ENCODE results near the gene NAA35.
"Not testable (repeated sequence)": the region's sequence is repeated elsewhere in the genome, so short reads cannot be mapped to it uniquely, and the experiment has no call there.

The NAA35 gene

DNA sequence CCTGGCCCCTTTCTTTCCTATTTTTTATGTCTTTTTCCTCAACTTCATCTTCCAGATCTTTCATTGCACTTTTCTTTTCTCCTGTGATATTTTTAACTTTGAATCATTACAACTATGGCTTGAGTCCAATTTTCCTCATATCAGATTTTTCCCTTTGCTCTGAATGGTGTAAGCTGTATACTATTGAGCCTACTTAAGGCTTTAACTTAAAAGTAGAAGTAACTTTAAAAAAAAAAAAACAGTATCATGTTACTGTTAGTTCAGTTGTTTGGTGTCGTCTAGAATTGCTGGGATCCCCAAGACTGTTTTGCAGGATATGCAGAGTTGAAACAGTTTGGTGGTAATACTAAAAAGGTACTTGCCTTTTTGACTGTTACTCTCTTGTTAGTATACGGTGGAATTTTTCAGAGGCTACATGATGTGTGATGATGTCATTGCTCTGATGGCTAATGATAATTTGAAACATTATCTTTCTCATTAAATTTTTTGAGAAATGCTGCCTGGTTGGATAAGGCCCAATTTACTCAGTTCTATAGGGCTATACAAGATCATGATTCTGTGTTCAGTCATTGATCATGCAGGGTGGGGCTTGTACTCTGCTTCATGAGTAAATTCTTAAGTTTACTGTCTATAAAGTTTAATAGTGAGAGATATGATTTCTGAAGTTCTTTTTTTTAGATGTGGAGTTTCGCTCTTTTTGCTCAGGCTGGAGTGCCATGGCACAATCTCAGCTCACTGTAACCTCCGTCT is 8.8 kb downstream of the NAA35 start:
- DNase-seq: no peak

DNA sequence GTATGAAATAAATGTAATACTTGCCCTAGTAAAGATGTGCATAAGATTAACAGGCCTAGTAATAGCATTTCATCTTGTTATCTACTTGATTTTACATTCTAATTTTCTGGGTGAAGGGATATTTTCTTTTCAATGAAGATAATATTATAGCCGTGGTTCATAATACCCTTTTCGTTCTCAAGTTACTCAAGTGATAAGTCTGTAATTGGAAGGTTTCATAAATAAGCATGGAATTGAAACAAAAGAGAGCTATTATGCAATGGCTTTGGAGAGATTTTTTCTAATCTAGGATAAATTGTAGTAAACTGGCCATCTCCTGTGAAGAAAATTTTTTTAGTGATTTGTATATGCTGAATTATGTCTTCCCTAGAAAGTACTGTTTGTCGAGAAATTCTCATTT is 19.0 kb downstream of the NAA35 start:
- no peak for DNase-seq

- DNase-seq: no peak
These were observed 19.7 kb downstream of the NAA35 start for GRCh38 chr9:85960688-85961093.

- DNase-seq: no peak
These were observed 23.6 kb downstream of the NAA35 start for GRCh38 chr9:85964526-85964925.

- no peak for DNase-seq
These were observed 24.0 kb downstream of the NAA35 start for GRCh38 chr9:85964949-85965348.

DNA sequence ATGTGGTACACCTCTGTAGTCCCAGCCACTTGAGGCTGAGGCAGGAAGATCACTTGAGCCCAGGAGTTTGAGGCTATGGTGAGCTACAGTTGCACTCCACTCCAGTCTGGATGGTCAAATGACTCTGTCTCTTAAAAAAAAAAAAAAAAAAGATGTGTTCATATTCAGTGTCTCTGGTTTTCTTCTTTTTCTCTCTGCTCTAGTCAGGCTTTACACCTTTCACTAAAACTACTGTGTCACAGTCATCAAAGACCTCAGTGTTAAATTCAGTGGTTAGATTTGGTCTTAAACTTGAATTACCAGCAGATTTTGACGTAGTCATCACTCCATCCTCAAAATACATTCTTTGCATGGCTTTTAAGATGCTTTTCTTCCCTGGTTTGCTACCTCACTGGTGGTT is 28.8 kb downstream of the NAA35 start:
- no peak for DNase-seq

DNA sequence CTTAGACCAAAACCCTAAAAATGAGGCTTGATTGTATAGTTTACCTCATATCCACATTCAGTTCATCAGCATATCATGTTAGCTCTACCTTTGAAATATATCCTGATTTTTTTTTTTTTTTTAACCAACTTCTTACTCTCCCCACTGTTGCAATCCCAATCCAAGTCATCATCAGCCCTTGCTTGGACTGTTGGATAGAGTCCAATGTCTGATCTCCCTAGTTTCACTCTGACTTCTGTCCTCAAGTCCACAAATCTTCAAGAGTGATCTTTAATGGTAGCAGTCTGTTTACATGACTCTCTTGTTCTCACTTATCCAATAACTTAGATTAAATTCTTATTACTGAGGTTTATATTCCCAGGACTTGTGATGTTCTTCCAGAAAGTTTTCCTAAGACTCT is 30.8 kb downstream of the NAA35 start:
- no peak for DNase-seq

DNA sequence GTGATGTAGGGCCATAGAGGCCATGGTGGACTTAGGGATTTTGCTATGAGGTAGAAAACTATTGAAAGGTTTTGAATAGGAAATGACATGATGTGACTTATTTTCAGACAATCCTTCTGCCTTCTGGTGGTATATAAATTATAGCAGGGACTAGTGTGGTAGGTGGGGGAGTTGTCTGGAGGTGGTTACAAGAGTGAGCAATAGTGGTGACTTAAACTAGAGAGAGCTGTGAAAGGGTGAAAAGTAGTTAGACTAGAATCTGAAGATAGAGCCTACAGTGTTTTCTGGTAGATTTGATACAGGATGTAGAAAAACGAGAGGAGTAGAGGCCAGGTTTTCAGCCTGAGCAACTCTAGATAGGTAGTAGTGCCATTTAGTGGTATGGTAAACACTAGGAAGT is 32.3 kb downstream of the NAA35 start:
- no peak for DNase-seq

DNA sequence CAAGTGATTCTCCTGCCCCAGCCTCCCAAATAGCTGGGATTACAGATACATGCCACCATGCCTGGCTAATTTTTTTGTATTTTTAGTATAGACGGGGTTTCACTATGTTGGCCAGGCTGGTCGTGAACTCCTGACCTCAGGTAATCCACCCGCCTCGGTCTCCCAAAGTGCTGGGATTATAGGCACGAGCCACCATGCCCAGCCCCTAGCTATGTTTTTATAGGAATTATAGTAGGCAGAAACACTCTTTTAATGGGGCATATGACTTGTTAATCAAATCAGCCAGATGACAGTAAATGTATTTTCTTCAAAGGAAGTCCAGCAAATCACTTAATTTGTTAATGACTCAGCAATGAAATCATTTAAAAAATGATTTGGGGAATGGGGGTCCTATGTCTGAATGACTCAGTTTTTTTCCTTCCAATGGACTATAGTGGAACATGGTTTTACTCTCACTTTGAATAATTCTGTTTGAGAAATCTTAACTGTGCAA is 33.2 kb downstream of the NAA35 start:
- not testable (repeated sequence) for DNase-seq

DNA sequence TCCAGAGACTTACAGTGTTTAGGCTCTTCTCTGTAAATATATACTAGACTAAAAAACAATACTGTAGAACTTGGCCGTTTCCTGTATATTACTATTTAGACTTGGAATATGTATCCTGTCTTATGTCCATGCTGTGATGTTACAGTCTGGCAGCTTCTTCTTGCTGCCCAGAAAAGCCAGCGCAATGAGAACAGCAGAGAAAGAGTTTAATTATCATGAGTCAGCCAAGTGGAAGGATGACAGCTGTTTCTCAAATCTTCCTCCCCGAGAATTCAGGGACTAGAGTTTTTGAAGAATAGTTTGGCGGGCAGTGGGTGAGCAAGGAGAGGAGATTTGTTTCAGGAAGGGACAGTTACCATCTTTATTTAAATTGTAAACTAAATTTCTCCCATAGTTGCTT is 37.5 kb downstream of the NAA35 start:
- peak; percentile 17 for DNase-seq

DNA sequence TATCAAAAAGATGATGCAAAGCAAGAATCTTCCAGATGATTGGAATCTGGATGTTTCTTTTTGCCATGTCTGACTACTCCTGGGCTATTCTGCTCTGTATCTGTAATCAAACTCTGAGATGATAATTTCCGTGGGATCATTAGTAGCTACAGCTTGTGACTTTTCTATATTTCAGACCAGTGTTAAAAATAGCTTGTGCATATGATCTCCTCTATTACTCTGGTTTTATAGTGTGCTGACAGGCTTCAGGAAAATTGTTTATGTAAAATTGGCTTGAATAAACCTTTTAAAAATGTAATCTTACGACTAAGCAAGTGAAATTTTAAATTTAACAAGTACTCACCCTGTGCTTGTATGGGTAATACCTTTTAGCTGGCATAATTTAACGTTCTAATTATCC is 40.4 kb downstream of the NAA35 start:
- DNase-seq: no peak

- DNase-seq: no peak
These were observed 43.5 kb downstream of the NAA35 start for GRCh38 chr9:85984457-85984856.

GRCh38 chr9:85987236-85987635 is 46.3 kb downstream of the NAA35 start:
- DNase-seq: no peak

DNA sequence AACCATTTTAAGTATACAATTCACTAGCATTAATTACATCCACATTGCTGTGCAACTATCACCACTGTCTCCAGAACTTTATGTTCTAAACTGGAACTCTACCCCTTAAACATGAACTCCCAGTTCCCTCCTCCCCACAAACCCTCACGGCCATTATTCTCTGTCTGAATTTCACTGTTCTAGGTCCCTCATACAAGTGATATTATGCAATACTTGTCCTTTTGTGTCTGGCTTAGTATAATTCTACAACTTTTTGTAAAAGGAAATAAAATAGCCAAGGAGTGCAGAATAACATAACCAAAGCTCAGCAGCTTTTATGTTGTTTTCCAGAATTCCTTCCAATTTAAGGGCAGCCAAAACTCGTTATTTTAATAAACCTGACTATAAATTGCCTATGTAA is 53.2 kb downstream of the NAA35 start:
- DNase-seq: no peak

DNA sequence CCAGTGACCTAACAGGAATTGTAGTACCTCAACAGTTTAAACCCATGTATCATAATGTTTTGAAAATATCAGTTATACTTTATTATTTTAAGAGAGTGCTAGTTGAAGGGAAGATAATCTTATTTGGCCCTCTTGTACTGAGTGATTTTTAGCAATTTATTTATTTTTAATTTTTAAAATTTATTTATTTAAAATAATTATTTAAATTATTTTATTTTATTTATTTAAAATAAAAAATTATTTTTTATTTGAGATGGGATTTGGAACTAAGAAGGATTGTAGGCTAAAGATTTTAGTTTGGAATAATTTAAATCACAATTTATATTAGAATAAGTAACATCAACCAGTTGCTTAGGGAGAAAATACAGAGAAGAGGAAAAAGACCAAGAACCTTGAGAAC is 54.2 kb downstream of the NAA35 start:
- DNase-seq: no peak

DNA sequence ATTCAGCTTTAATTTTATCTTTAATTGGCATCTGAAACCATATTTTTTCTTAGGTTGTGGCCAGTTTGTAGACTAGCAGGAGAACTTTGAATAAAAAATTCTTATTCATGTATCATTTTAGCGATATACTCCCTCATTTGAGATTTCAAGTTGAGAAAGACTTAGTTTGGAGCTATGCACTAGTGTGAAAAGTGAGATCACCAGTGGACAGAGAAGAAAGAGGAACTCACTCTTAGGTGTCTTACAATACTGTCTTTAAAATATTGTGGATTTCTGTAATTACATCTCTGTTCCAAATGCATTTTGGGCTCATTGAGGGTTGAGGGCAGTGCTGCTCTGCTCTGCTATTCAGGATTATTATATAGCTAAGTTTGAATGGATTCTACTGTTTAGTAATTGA is 54.7 kb downstream of the NAA35 start:
- no peak for DNase-seq

GRCh38 chr9:86005253-86005775 is 64.4 kb downstream of the NAA35 start:
- DNase-seq: no peak

DNA sequence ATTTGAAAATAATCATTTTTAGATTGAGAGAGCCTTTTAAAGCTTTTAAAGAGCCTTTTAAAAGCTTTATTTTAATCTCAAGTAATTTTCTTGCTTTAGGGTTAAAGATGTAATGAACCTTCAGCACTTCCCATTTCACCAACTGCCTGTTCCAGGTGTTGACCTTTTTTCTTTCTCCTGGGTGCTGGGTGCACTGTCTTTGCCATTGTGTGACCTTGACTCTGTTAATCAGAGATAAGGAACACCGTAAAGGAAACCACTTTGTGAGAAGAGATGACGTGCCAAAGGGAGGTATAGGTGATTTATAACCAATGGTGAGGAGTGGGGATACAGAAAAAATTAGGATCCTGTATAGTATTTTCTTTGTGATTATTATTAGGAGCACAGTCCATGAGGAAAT is 68.2 kb downstream of the NAA35 start:
- no peak for DNase-seq

DNA sequence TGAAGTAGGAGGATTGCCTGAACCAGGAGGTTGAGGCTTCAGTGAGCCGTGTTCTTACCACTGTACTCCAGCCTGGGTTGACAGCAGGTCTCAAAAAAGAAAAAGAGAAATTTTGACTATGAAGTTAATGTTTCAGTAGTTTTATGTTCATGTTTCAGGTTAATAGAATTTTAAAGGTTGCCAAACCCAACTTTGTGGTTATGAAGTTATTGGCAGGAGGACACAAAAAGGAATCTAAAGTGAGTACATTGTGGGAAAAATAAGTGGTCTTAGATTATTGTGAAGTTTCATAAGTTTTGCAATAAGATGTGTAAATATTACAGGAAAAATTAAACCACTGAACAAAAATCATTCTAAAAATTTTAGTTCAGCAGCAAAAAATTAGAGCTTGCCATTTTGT is 79.8 kb downstream of the NAA35 start:
- DNase-seq: no peak

DNA sequence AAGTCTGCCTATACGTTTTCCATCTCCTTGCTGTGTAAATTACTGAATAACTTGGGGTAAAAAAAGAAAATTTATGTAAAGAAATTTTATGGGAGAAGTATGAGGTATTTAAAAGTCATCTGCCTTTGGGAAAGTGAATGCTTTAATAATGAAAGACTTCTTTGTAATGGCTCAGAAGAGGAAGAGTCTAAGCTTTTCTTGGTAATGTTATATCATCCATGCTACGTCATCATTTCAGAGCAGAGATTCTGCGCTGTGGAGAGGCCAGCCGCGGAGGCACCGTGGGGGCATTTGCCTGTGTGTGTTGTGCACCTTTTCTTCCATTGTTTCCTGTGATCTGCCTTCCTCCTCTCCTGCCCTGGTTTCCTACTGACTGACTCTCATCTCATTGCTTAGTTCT is 80.2 kb downstream of the NAA35 start:
- no peak for DNase-seq

GRCh38 chr9:86022687-86023266 is 81.8 kb downstream of the NAA35 start:
- DNase-seq: no peak

- no peak for DNase-seq
These were observed 86.8 kb downstream of the NAA35 start for GRCh38 chr9:86027767-86028166.

DNA sequence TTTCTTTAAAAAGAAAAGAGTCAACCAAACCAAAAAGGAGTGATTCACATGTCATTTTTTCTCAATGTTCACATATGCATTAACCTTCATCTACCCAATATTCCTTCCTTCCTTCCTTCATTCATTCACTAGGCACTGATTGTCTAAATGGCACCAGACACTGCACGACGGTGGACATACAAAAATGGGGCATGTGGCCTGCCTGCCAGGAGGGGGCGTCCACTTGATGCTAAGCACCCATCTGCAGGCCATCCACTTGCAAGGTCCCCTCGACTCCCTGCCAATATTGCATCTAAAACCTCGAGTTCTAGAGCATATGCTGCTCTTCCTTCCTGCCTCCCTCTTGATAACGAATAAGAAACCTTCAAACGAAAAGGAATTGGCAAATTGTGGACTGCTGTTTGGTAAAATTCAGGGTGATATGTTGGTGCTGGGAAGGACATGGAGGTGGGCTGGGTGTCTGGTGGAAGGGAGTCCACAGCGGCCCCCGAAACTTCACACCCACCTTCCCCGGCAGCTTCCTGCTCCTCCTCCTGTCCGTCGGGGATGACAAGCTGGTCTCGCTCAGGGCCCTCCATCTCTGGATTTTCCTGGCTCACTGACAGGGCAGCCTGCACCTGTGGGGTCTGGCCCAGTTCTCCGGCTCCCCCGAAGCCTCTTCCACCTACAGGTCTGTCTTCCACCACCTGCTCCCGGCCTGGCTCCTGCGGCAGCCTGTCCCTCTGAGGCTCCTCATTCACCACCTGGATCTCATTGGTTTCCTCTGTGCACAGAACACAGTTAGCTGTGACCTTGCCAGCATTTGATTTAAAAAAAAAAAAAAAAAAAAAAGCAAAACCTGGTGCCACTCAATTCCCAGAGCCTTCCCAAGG is 94.2 kb downstream of the NAA35 start:
- DNase-seq: peak; percentile 2
